ENCODE measurements around the gene DLGAP4. TPM values are rescaled to one million over a fixed set of nuclear protein-coding genes. Genes with fewer than 3 reads are reported as not detected.
A peak's percentile ranks its signal among the peaks of the same experiment; 100 is the strongest.

Gene DLGAP4
- total RNA-seq (2011; cell fraction: chromatin; rRNA removed; ENCODE audit: low replicate concordance) = 20.3 and 54.2 TPM in 2 replicates
- total RNA-seq (2011; cell fraction: nucleolus; rRNA removed) = 27.4 and 30.0 TPM in 2 replicates
- 33.4 and 54.4 TPM in 2 replicates for total RNA-seq (2011; cell fraction: nucleoplasm; rRNA removed)
- total RNA-seq (2014; rRNA removed) = 4.5 and 9.9 TPM in 2 replicates
- 2.3 and 3.2 TPM in 2 replicates for total RNA-seq (2014; rRNA removed; fragmentation: Illumina TruSeq; extraction: Trizol)
- 4.5 and 6.8 TPM in 2 replicates for total RNA-seq (2015; rRNA removed; fragmentation: Illumina TruSeq; extraction: Trizol)
- 26.1 and 34.1 TPM in 2 replicates for total RNA-seq (2021)
- polyA plus RNA-seq (2011; rRNA removed) = 3.1 and 6.5 TPM in 2 replicates
- 9.9 and 17.6 TPM in 2 replicates for polyA plus RNA-seq (2011; cell fraction: cytosol; rRNA removed)
- 20.7 and 29.9 TPM in 2 replicates for polyA plus RNA-seq (2011; cell fraction: nucleus; rRNA removed)
- 16.7 and 28.3 TPM in 2 replicates for polyA plus RNA-seq (2012)
- polyA plus RNA-seq (2014; fragmentation: Illumina TruSeq; extraction: Trizol) = 22.3 and 30.8 TPM in 2 replicates
- polyA plus RNA-seq (2014; fragmentation: Nextera tagmentation; extraction: Ambion mirVana) = under 1 TPM; 0.31 to 0.74 TPM
- polyA plus RNA-seq (2014; rRNA removed) = 9.5 and 11.9 TPM in 2 replicates
- polyA minus RNA-seq (2011; rRNA and poly(A)+ RNA removed) = 4.4 and 5.6 TPM in 2 replicates
- 24.3 and 33.7 TPM in 2 replicates for polyA minus RNA-seq (2011; cell fraction: cytosol; rRNA and poly(A)+ RNA removed)
- 7.7 and 10.9 TPM in 2 replicates for polyA minus RNA-seq (2011; cell fraction: nucleus; rRNA and poly(A)+ RNA removed)
- percentile 47 among the genes with signal in this experiment for Bru-seq, nascent RNA
- BruChase-seq, experiment 1, labeled RNA remaining after a 2-hour chase = percentile 48 among the genes with signal in this experiment
- percentile 49 among the genes with signal in this experiment for BruChase-seq, experiment 2, labeled RNA remaining after a 6-hour chase
- long read RNA-seq, experiment 1, partial matches to known transcripts = 12 of 72 reads
- long read RNA-seq, experiment 1, other reads (novel, unspliced or antisense) = 53 of 72 reads
- long read RNA-seq, experiment 2, transcript DLGAP4-202 (7 exons, 2,392 nt) = major isoform, 8 of 32 reads
- long read RNA-seq, experiment 2, partial matches to known transcripts = 4 of 32 reads
- long read RNA-seq, experiment 2, other reads (novel, unspliced or antisense) = 17 of 32 reads
- long read RNA-seq, experiment 3, partial matches to known transcripts = 2 of 11 reads
- long read RNA-seq, experiment 3, other reads (novel, unspliced or antisense) = 5 of 11 reads

DNA sequence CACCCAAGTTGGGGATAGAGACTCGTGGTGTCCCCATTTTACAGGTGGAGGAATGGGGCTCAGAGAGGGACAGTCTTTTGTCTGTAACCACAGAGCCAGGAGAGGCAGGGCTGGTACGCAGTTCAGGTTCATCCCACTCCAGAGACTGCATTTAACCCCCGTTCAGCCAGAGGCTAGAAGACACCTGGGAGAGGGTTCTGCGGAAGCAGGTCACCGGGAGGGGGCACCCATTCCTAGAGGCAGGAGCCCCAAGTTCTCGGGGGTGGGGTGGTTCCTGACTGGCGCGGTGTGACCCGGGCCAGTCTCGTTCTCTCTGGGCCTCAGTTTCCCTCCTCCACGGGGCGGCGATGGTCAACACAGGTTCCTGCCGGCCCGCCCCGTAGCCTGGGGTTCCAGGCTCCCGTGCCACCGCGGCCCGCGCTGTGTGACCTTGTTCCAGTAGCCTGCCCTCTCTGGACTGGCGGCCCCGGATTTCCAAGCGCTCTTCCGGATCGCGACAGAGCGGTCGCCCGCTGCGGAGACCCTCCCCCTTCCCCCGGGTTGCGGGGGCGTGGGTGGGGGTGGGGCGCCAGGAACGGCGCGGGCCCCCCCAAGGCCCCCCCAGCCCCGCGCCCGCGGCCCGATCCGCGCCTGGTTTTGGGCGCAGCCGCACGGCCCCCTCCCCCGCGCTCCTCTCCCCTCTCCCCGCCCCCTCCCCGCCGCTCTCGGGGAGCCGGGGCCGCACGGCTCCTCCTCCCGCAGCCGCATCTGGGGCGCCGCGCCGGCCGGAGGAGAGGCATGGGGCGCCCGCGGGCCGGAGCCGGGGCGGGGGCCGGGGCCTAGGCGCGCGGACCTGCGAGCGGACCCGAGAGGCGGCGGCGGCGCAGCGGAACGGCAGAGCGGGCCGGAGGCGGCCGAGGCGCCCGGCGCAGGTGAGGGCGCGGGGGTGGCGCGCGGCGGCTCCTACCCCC is at the start of gene DLGAP4:
Gene DLGAP4, plus strand, starts transcription at position 738 of the 950 bp plus-strand sequence. CDS start 125,379 bp downstream, outside the sequence.
- H3K9ac ChIP-seq (ENCODE audit: insufficient read depth in 1 of 2, low read depth in 2 of 2, low read length in 2 of 2) = no peak within 1 kb of the TSS
- H3K4me1 ChIP-seq (replicated peaks in 1 of 2; ENCODE audit: control insufficient read depth in 2 of 2, insufficient read depth in 2 of 2, low read length in 2 of 2) = peaks cover 0 to 15% of the 10 kb centered on the region in 2 experiments; a peak in 2 of 5 replicates
- DNase-seq (ENCODE audit: extremely low read depth in 1 of 4, low spot score in 3 of 4) = peak in 2 of 4 experiments; percentile 57 to 62
- WGBS (ENCODE audit: insufficient coverage, low coverage, missing lambda C conversion rate) = 15% methylated on average over 30 of the region's 96 CpGs
- H2AFZ ChIP-seq (ENCODE audit: low read depth, low read length) = no peak within 1 kb of the TSS
- FAIRE-seq = no peak
- no peak; the same call in 1 of the 3 replicates for ATAC-seq
- no peaks in the 10 kb centered on the region for H3K9me3 ChIP-seq (replicated peaks; ENCODE audit: control insufficient read depth, insufficient read depth, low read depth, low read length)
- H3K9me1 ChIP-seq (ENCODE audit: control insufficient read depth, insufficient read depth, low read length) = no peaks in the 10 kb centered on the region
- H4K20me1 ChIP-seq (replicated peaks; ENCODE audit: control insufficient read depth, insufficient read depth, low read length) = peaks cover 15% of the 10 kb centered on the region
- BruUV-seq (replicated peaks) = no TSS peak
- ChIA-PET POLR2A (no interaction called here), CTCF (ENCODE audit: low intra/inter-chr PET ratio) (no interaction called here)
- no peak within 1 kb of the TSS for H3K4me3 ChIP-seq
- no peak within 1 kb of the TSS for H3K27ac ChIP-seq (ENCODE audit: extremely low read depth, low read depth, low read length)
- H3K27me3 ChIP-seq (ENCODE audit: control insufficient read depth in 2 of 2, insufficient read depth in 2 of 2, low read length in 2 of 2) = peaks cover 15 to 69% of the 10 kb centered on the region in 2 experiments; a peak in 4 of 5 replicates
- no peaks in the 10 kb centered on the region for H3K36me3 ChIP-seq (ENCODE audit: control insufficient read depth, insufficient read depth, low read length)
- intact Hi-C loops (cut with micrococcal nuclease) = no loop called here
- H3K79me2 ChIP-seq (ENCODE audit: control insufficient read depth, insufficient read depth, low read length) = no peaks in the 10 kb centered on the region
- in situ Hi-C loops (cut with MboI) = no loop called here
- H3K4me2 ChIP-seq (ENCODE audit: insufficient read depth, low read length) = no peak within 1 kb of the TSS
- TF ChIP-seq BCOR (IDR thresholded peaks at IDR 0.05) (peak; percentile 52), SUPT5H (IDR thresholded peaks at IDR 0.05) (no peak), TFAP4 (CRISPR knock-in tag; IDR thresholded peaks at IDR 0.05; ENCODE audit: borderline replicate concordance) (no peak), ZFP36 (IDR thresholded peaks at IDR 0.05; ENCODE audit: low read depth, low read length, partially characterized antibody) (peak; percentile 51), ZNF79 (CRISPR knock-in tag; IDR thresholded peaks at IDR 0.05; ENCODE audit: low read depth) (no peak), IRF2 (CRISPR knock-in tag; IDR thresholded peaks at IDR 0.05) (no peak), ZNF121 (CRISPR knock-in tag; conservative IDR thresholded peaks at IDR 0.05) (no peak), CTCF (IDR thresholded peaks at IDR 0.05 in 2 of 3, conservative IDR thresholded peaks at IDR 0.05 in 1 of 3; ENCODE audit: insufficient read depth in 2 of 3, low read depth in 1 of 3, low read length in 3 of 3) (peak in 1 of 3 experiments; percentile 22; a peak in 2 of 6 replicates)
- TF ChIP-seq, protein P1, sequence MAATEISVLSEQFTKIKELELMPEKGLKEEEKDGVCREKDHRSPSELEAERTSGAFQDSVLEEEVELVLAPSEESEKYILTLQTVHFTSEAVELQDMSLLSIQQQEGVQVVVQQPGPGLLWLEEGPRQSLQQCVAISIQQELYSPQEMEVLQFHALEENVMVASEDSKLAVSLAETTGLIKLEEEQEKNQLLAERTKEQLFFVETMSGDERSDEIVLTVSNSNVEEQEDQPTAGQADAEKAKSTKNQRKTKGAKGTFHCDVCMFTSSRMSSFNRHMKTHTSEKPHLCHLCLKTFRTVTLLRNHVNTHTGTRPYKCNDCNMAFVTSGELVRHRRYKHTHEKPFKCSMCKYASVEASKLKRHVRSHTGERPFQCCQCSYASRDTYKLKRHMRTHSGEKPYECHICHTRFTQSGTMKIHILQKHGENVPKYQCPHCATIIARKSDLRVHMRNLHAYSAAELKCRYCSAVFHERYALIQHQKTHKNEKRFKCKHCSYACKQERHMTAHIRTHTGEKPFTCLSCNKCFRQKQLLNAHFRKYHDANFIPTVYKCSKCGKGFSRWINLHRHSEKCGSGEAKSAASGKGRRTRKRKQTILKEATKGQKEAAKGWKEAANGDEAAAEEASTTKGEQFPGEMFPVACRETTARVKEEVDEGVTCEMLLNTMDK (IDR thresholded peaks at IDR 0.05; ENCODE audit: borderline replicate concordance, insufficient read depth, low read depth, low read length, poor library complexity, severe bottlenecking) = no peak

Measured in K562 (cell line).